HepG2 (cell line): ENCODE data around the gene SLC41A3. TPM values are rescaled to one million over a fixed set of nuclear protein-coding genes. Genes with fewer than 3 reads are reported as not detected.

ENCODE experiments used
- ATAC-seq: fragments of 200-7000 bp; cut with Tn5 transposase; 3 replicates; pipeline ENCODE4 v1.9.1; 2020; ENCODE audit warnings: mild to moderate bottlenecking, moderate library complexity
- BruUV-seq: library from RNA; stranded (reverse); fragments of 400-500 nt; replicated peaks from 2 replicates; lab custom pipeline; 2021; lab: Mats Ljungman, UMichigan
- CTCF ChIA-PET: fragments of 300-600 bp; formaldehyde crosslinking; extraction: SDS; loops from one replicate; lab custom pipeline; 2021; ENCODE audit warnings: low total read pairs, inconsistent platforms, low intra/inter-chr PET ratio; lab: Yijun Ruan, JAX
- POLR2A ChIA-PET: fragments of 350-600 bp; sonication (Branson Sonifier 250); formaldehyde crosslinking; loops from one replicate; lab custom pipeline; 2020; ENCODE audit warnings: antibody characterized with exemption, inconsistent platforms; lab: Yijun Ruan, JAX
- DNase-seq: peaks from one replicate; pipeline ENCODE4 v3.0.0-alpha.2; 2015; ENCODE audit warnings: low spot score
- FAIRE-seq: peaks from 3 replicates; lab custom pipeline; 2011; peaks lifted over from hg19 to GRCh38; lab: Jason Lieb, UNC
- H2AFZ ChIP-seq: one replicate; pipeline ENCODE4 v1.6.1; 2011; ENCODE audit warnings: low read length, inconsistent platforms
- H3K27ac ChIP-seq: fragments of 300-600 bp; 3 replicates; pipeline ENCODE4 v1.8.0; 2011; ENCODE audit warnings: mixed run types, mild to moderate bottlenecking, mixed read lengths, low read length, inconsistent platforms; ENCODE audit not compliant: insufficient read depth; ENCODE audit errors: extremely low read length
- H3K27me3 ChIP-seq, 2 experiments: fragments of 200-600 bp in 1 of 2; 2 replicates in 1 of 2; 3 replicates in 1 of 2; pipeline versions ENCODE4 v1.6.0 to v1.8.0; 2011; ENCODE audit warnings: low read length in 2 of 2, mild to moderate bottlenecking in 2 of 2, moderate library complexity in 2 of 2, inconsistent platforms in 1 of 2; ENCODE audit not compliant: insufficient read depth in 2 of 2, control insufficient read depth in 1 of 2
- H3K36me3 ChIP-seq, 2 experiments: fragments of 200-600 bp in 1 of 2; replicated peaks in 1 of 2; 2 replicates in 1 of 2; 3 replicates in 1 of 2; pipeline versions ENCODE4 v1.5.1 to v1.8.0; 2011; ENCODE audit warnings: low read length in 2 of 2, inconsistent platforms in 1 of 2; ENCODE audit not compliant: insufficient read depth in 2 of 2, control insufficient read depth in 1 of 2
- H3K4me1 ChIP-seq: 2 replicates; pipeline ENCODE4 v1.5.1; 2012; ENCODE audit warnings: low read length, inconsistent platforms; ENCODE audit not compliant: insufficient read depth
- H3K4me2 ChIP-seq: 2 replicates; pipeline ENCODE4 v1.6.0; 2011; ENCODE audit warnings: low read depth, low read length, inconsistent platforms
- H3K4me3 ChIP-seq, 3 experiments: fragments of 200-600 bp in 1 of 3; sonication (generic), shearing (Covaris generic) in 1 of 3; replicated peaks in 1 of 3; 2 replicates each; pipeline ENCODE4 v1.5.1; 2011 to 2016; ENCODE audit warnings: low read length in 3 of 3, inconsistent platforms in 2 of 3, low read depth in 2 of 3, mild to moderate bottlenecking in 2 of 3, control low read depth in 1 of 3, mixed read lengths in 1 of 3; ENCODE audit not compliant: insufficient read depth in 1 of 3
- H3K79me2 ChIP-seq: one replicate; pipeline ENCODE4 v1.6.1; 2011; ENCODE audit warnings: low read length, inconsistent platforms; ENCODE audit not compliant: insufficient read depth
- H3K9ac ChIP-seq: 2 replicates; pipeline ENCODE4 v1.6.0; 2011; ENCODE audit warnings: mild to moderate bottlenecking, low read depth, low read length, inconsistent platforms; ENCODE audit not compliant: insufficient read depth
- H3K9me3 ChIP-seq: 2 replicates; pipeline ENCODE4 v1.5.1; 2012; ENCODE audit warnings: mild to moderate bottlenecking, low read length
- H4K20me1 ChIP-seq: 2 replicates; pipeline ENCODE4 v1.6.0; 2011; ENCODE audit warnings: inconsistent platforms, mild to moderate bottlenecking, low read length, moderate library complexity; ENCODE audit not compliant: insufficient read depth
- BCLAF1 ChIP-seq: fragments of 450-650 bp; IDR thresholded peaks from 2 replicates; pipeline ENCODE4 v1.6.1; 2017; ENCODE audit warnings: mild to moderate bottlenecking
- FOSL2 ChIP-seq: sonication (generic); formaldehyde crosslinking; IDR thresholded peaks from 2 replicates; pipeline ENCODE4 v1.4.0; 2020; ENCODE audit warnings: missing genetic modification reagents
- HHEX ChIP-seq: IDR thresholded peaks from 2 replicates; pipeline ENCODE4 v1.6.1; 2016; ENCODE audit warnings: control low read depth
- HMG20A ChIP-seq: IDR thresholded peaks from 2 replicates; pipeline ENCODE4 v1.6.1; 2016; ENCODE audit warnings: borderline replicate concordance
- KAT2B ChIP-seq: fragments of 150-350 bp; IDR thresholded peaks from 2 replicates; pipeline ENCODE4 v1.6.1; 2014; ENCODE audit warnings: low read depth, low read length, borderline replicate concordance
- MATR3 ChIP-seq: sonication (generic); formaldehyde crosslinking; IDR thresholded peaks from 2 replicates; pipeline ENCODE4 v1.4.0; 2020; ENCODE audit warnings: missing genetic modification reagents
- ONECUT2 ChIP-seq: sonication (generic); formaldehyde crosslinking; IDR thresholded peaks from 2 replicates; pipeline ENCODE4 v1.4.0; 2020; ENCODE audit warnings: missing genetic modification reagents
- PAF1 ChIP-seq: IDR thresholded peaks from 2 replicates; pipeline ENCODE4 v1.6.1; 2016; ENCODE audit warnings: missing genetic modification reagents, missing compliant biosample characterization
- PATZ1 ChIP-seq: sonication (generic); formaldehyde crosslinking; IDR thresholded peaks from 2 replicates; pipeline ENCODE4 v1.4.0; 2020; ENCODE audit warnings: missing genetic modification reagents
- SMYD3 ChIP-seq: sonication (generic); formaldehyde crosslinking; IDR thresholded peaks from 2 replicates; pipeline ENCODE4 v1.8.1; 2023; ENCODE audit warnings: mild to moderate bottlenecking, missing genetic modification reagents
- SOX13 ChIP-seq, 3 experiments: fragments of 450-650 bp in 1 of 3; sonication (generic) in 1 of 3; formaldehyde crosslinking in 1 of 3; IDR thresholded peaks in 2 of 3; conservative IDR thresholded peaks in 1 of 3; 2 replicates each; pipeline versions ENCODE4 v1.5.0 to v1.6.1; 2016 to 2020; ENCODE audit warnings: antibody characterized with exemption in 1 of 3, mild to moderate bottlenecking in 1 of 3, missing compliant biosample characterization in 1 of 3, missing genetic modification reagents in 1 of 3, moderate library complexity in 1 of 3
- XRCC5 ChIP-seq: fragments of 200-400 bp; formaldehyde crosslinking; optimal IDR thresholded peaks from 2 replicates; pipeline ENCODE3; 2017; ENCODE audit warnings: mild to moderate bottlenecking, low read length
- ZNF512 ChIP-seq: sonication (generic); formaldehyde crosslinking; IDR thresholded peaks from 2 replicates; pipeline ENCODE4 v1.4.0; 2020; ENCODE audit warnings: mild to moderate bottlenecking, missing genetic modification reagents
- ZNF780A ChIP-seq: sonication (generic); formaldehyde crosslinking; IDR thresholded peaks from 2 replicates; pipeline ENCODE4 v1.8.0; 2022; ENCODE audit warnings: mild to moderate bottlenecking, missing genetic modification reagents, moderate library complexity
- WGBS: methylation state at CpG from one replicate; pipeline ENCODE4 v1.1.6; 2017; ENCODE audit warnings: low lambda C conversion rate; 5-methylcytosine and 5-hydroxymethylcytosine counted together
- in situ Hi-C: cut with HindIII; loops from 2 replicates; pipeline ENCODE4 v1.10.0; 2017; ENCODE audit warnings: low pct_unique_long_range_greater_than_20kb; ENCODE audit not compliant: extremely low pct_ligation_motif_present
- intact Hi-C: fragments of 100-400 bp; cut with micrococcal nuclease; formaldehyde crosslinking; loops from one replicate; pipeline ENCODE4 v1.10.0; 2022; ENCODE audit not compliant: unreplicated experiment
- polyA plus RNA-seq, 8 experiments: library from polyadenylated mRNA; depleted of rRNA in 3 of 8; stranded (reverse) in 7 of 8; unstranded in 1 of 8; fragments of >200 nt; fragmentation: Illumina TruSeq in 4 of 8; extraction: Trizol in 4 of 8; gene quantifications; 2 replicates each; pipeline versions ENCODE4 v1.2.1 to v1.2.3, GENCODE V29; 2011 to 2016; ENCODE audit warnings: low read depth in 4 of 8, missing spikeins in 1 of 8, mixed read lengths in 1 of 8; ENCODE audit not compliant: insufficient read depth in 1 of 8
- total RNA-seq, 5 experiments: library from RNA; depleted of rRNA; stranded (reverse); fragments of >200 nt; fragmentation: Illumina TruSeq; extraction: Trizol; gene quantifications; 2 replicates each; pipeline ENCODE4 v1.2.3, GENCODE V29; 2016; ENCODE audit warnings: low read depth in 1 of 5
- TF ChIP-seq, protein P1 (sequence below): sonication (generic); formaldehyde crosslinking; IDR thresholded peaks from 2 replicates; pipeline ENCODE4 v1.4.0; 2020; ENCODE audit warnings: missing genetic modification reagents, mild to moderate bottlenecking, borderline replicate concordance

SLC41A3 gene
- total and polyA plus RNA-seq, 2 of the 13 experiments (the other 11 are each of a cell fraction or from before 2014, with no cell fraction given), result 26.0 to 71.1 TPM

DNA sequence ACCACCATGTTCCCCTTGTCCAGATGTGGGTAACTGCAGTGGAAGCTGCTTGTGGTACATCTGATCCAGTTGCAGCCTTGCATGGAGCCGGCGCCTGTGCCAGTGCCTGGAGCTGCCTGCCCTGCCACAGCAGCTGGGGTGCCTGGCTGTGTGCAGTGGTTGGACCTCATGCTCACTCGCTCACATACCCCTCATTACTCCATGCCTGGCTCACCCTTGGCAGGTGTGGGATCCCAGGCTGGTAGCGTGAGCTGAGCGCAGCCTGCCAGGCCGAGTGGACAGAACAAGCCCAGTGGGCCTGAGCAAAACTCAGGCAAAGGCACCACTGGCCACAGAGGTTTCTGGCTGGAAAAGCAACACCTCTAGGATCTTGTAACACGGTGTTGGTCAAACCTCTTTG lies 79.2 kb downstream of the SLC41A3 start (continued):
- TF ChIP-seq XRCC5 (no peak), KAT2B (no peak), ZNF780A (CRISPR knock-in tag) (no peak), SOX13 (IDR thresholded peaks at IDR 0.05) (no peak), SOX13 (CRISPR knock-in tag; conservative IDR thresholded peaks at IDR 0.05 in 1 of 2, IDR thresholded peaks at IDR 0.05 in 1 of 2) (no peak), SMYD3 (no peak)
- TF ChIP-seq, protein P1, sequence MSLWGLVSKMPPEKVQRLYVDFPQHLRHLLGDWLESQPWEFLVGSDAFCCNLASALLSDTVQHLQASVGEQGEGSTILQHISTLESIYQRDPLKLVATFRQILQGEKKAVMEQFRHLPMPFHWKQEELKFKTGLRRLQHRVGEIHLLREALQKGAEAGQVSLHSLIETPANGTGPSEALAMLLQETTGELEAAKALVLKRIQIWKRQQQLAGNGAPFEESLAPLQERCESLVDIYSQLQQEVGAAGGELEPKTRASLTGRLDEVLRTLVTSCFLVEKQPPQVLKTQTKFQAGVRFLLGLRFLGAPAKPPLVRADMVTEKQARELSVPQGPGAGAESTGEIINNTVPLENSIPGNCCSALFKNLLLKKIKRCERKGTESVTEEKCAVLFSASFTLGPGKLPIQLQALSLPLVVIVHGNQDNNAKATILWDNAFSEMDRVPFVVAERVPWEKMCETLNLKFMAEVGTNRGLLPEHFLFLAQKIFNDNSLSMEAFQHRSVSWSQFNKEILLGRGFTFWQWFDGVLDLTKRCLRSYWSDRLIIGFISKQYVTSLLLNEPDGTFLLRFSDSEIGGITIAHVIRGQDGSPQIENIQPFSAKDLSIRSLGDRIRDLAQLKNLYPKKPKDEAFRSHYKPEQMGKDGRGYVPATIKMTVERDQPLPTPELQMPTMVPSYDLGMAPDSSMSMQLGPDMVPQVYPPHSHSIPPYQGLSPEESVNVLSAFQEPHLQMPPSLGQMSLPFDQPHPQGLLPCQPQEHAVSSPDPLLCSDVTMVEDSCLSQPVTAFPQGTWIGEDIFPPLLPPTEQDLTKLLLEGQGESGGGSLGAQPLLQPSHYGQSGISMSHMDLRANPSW, result no peak

DNA sequence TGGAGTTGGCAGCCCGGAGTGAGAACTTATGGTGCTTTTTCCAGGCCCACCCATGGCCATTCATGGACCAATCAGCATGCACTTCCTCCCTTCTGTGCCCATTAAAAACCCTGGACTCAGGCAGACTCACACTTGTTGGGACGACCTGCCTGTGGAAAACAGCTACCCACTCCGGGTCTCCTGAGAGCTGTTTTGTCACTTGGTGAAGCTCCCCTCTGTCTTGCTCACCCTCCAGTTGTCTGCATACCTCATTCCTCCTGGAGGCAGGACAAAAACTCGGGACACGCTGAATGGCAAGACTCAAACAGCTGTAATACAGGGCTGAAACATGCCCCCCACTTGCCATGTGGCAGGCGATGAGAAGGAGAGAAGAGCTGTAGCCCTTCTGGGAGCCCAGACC lies 79.7 kb downstream of the SLC41A3 start:
- no peaks in the 10 kb centered on the region for H4K20me1 ChIP-seq
- FAIRE-seq (no peak), DNase-seq (no peak), ATAC-seq (no peak)
- H3K4me2 ChIP-seq, result no peak overlapping the region
- in situ Hi-C loops (no loop called here), intact Hi-C loops (no loop called here)
- no peak overlapping the region for H3K27ac ChIP-seq
- no peak overlapping the region for H3K4me3 ChIP-seq
- H3K4me1 ChIP-seq, result no peaks in the 10 kb centered on the region
- H2AFZ ChIP-seq, result no peak overlapping the region
- WGBS, result 79% methylated on average over 3 of the region's 6 CpGs
- POLR2A ChIA-PET, result no interaction called here
- H3K27me3 ChIP-seq, result no peaks in the 10 kb centered on the region
- H3K9me3 ChIP-seq, result no peaks in the 10 kb centered on the region
- peaks cover 4 to 7% of the 10 kb centered on the region in 2 experiments; a peak in 3 of 5 replicates for H3K36me3 ChIP-seq
- H3K9ac ChIP-seq, result no peak overlapping the region
- no TSS peak for BruUV-seq
- CTCF ChIA-PET, result no interaction called here
- H3K79me2 ChIP-seq, result no peaks in the 10 kb centered on the region
- TF ChIP-seq HMG20A (CRISPR knock-in tag) (no peak), FOSL2 (CRISPR knock-in tag) (no peak), MATR3 (CRISPR knock-in tag) (no peak), HHEX (CRISPR knock-in tag) (no peak), PAF1 (no peak), BCLAF1 (no peak), ZNF512 (no peak), ONECUT2 (CRISPR knock-in tag) (no peak), PATZ1 (CRISPR knock-in tag) (no peak)
